22Rv1 (cell line): ENCODE data around the gene WWOX.

Source experiments
- ZFX ChIP-seq: fragments of 450-650 bp; IDR thresholded peaks from 2 replicates; pipeline ENCODE4 v1.6.1; 2017; ENCODE audit warnings: antibody characterized with exemption, borderline replicate concordance
- TF ChIP-seq, protein P1 (sequence below): fragments of 450-650 bp; IDR thresholded peaks from 2 replicates; pipeline ENCODE4 v1.5.1; 2017; ENCODE audit warnings: mild to moderate bottlenecking

DNA sequence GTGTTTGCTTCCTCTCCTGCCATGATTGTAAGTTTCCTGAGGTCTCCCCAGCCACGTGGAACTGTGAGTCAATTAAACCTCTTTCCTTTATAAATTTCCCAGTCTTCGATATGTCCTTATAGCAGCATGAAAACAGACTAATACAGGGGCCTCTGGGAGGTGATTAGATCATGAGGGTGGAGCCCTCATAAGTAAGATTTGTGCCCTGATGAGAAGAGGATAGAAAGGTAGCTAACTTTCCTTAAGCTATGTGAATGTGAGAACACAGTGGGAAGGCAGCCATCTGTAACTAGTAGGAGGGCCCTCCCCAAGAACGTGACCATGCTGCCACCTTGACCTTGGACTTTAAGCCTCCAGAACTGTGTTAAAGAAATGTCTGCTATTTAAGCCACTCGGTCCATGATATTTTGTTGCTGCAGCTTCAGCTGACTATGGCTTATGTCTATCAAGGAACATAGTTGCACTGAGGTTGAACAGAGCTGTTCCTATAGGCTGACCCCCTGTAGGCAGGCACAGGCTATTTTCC, 30.7 kb downstream of the WWOX start:
- TF ChIP-seq, protein P1, sequence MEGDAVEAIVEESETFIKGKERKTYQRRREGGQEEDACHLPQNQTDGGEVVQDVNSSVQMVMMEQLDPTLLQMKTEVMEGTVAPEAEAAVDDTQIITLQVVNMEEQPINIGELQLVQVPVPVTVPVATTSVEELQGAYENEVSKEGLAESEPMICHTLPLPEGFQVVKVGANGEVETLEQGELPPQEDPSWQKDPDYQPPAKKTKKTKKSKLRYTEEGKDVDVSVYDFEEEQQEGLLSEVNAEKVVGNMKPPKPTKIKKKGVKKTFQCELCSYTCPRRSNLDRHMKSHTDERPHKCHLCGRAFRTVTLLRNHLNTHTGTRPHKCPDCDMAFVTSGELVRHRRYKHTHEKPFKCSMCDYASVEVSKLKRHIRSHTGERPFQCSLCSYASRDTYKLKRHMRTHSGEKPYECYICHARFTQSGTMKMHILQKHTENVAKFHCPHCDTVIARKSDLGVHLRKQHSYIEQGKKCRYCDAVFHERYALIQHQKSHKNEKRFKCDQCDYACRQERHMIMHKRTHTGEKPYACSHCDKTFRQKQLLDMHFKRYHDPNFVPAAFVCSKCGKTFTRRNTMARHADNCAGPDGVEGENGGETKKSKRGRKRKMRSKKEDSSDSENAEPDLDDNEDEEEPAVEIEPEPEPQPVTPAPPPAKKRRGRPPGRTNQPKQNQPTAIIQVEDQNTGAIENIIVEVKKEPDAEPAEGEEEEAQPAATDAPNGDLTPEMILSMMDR = no peak
- TF ChIP-seq ZFX = no peak
